Epithelial cell of esophagus (primary cell): ENCODE data around the gene PIP4K2A.

ENCODE experiments used
- DNase-seq: peaks from one replicate; pipeline ENCODE4 v3.0.0; 2010; ENCODE audit warnings: low read depth
- H3K4me3 ChIP-seq: 2 replicates; pipeline ENCODE4 v1.5.1; 2011; ENCODE audit warnings: mild to moderate bottlenecking, low read length, control low read depth
- TF ChIP-seq, protein P1 (sequence below): IDR thresholded peaks from 2 replicates; pipeline ENCODE4 v1.5.1; 2011; ENCODE audit warnings: low read depth, mild to moderate bottlenecking, low read length, control low read depth, inconsistent platforms; ENCODE audit not compliant: insufficient read depth; ENCODE audit errors: missing control alignments

PIP4K2A gene

DNA sequence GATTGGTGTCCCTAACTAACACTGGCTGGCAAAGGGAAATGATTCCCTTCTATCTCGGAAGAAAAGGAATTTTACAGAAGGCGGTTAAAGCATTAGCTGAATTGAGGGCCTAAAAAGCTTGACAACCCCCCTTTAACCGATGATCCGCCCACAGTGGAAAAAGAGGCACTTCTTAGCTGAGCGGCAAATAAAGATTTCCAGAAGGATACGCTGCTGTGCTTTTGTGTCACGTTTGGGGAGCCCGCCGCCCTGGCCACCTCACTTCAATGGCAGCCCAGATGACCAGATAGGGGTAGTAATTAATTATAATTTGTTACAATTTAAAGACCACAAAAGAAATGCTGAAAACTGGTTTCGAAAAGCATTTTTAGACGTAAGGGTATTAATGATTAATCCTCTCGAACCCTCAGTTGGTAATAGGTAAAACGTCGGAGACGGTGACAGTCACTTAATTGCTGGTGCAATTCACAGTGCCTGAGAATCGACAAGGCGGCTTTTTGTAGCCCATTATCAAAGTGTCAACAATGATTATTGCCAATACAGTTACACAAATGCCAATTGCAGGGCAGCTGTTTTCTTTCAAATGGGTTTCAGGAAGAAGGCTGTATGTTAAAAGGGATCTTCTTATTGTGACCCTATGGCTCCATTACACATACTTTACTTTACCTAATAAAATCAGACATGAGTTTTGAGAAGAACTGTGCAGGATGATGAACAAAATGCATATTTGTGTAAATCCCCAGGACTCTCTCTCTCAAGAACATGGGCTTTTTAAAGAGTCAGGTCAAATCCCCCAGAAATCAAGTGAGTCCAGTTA, 154.1 kb downstream of the PIP4K2A start:
- no peak for DNase-seq
- H3K4me3 ChIP-seq: no peak overlapping the region
- TF ChIP-seq, protein P1, sequence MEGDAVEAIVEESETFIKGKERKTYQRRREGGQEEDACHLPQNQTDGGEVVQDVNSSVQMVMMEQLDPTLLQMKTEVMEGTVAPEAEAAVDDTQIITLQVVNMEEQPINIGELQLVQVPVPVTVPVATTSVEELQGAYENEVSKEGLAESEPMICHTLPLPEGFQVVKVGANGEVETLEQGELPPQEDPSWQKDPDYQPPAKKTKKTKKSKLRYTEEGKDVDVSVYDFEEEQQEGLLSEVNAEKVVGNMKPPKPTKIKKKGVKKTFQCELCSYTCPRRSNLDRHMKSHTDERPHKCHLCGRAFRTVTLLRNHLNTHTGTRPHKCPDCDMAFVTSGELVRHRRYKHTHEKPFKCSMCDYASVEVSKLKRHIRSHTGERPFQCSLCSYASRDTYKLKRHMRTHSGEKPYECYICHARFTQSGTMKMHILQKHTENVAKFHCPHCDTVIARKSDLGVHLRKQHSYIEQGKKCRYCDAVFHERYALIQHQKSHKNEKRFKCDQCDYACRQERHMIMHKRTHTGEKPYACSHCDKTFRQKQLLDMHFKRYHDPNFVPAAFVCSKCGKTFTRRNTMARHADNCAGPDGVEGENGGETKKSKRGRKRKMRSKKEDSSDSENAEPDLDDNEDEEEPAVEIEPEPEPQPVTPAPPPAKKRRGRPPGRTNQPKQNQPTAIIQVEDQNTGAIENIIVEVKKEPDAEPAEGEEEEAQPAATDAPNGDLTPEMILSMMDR: no peak

DNA sequence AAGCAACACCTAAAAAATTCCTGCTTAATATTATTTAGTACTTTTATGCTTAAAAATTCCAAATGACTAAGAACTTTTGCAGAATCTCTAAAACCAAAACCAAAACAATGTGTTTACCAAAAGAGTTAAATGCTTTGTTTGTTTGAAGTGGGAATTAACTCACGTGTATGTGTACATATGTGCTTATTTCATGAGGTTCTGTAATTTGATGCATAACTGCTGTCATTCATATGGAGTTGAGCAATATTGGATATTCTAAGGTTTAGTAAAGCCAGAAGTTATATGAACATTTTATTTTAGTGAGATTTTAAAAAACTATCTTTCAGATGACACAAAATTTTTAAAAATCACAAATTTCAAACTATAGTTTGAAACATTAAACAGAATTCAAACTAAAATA, 157.1 kb downstream of the PIP4K2A start:
- TF ChIP-seq, protein P1: no peak
- peak; percentile 8 for DNase-seq
- H3K4me3 ChIP-seq: no peak overlapping the region

DNA sequence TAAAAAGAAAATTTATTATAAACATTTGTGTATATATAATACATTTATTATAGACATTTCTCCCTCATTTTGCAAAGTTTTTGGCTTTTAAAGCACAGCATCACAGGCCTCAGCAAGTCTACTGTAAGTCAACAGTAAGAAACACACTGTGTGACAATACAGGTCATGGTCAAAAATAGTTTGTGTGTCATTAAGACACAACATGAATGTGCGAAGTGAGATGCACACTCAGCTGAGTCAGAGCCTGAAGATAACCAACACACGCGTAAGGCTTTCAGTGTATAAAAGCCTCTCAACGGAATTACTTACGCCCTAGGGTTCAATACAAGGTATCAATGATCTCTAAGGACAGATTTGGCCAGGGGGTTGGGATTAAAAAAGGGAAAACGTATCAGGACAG, 157.6 kb downstream of the PIP4K2A start:
- DNase-seq: no peak
- no peak overlapping the region for H3K4me3 ChIP-seq
- TF ChIP-seq, protein P1: no peak

DNA sequence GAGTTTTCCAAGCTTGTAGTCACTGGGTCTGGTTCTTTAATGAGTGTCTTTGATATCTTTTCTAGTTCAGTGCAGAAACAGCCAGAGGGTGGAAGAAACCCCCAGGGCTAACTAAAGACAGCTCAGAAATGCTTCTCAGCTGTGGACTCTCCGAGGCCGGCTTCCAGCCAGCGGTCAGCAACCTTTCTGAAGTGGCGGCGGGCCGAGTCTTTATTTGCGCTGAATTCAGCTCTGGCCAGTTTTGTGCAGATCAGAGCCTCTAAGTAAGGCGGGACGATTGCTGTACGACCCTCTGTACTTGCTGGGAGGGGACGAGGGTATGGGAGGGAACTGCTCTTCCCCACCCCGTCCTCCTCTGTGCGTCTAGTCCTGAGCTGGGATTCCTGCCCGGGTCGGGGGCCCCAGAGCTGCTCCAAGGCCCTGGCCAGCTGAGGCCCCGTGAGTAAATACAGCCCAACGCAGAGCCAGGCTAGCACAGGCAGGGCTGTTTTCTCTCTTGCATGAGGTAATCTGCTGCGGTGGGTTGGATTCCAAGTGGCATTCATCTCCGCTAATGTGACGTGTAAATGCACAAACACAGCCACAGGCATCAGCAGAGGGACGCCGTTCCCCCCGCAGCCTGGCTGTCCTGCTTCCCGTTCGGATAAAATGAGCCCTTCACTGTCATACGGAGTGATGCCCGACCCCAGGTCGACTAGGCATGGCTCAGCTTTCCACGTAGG, 159.8 kb downstream of the PIP4K2A start:
- DNase-seq: peak; percentile 8
- TF ChIP-seq, protein P1: no peak
- no peak overlapping the region for H3K4me3 ChIP-seq

DNA sequence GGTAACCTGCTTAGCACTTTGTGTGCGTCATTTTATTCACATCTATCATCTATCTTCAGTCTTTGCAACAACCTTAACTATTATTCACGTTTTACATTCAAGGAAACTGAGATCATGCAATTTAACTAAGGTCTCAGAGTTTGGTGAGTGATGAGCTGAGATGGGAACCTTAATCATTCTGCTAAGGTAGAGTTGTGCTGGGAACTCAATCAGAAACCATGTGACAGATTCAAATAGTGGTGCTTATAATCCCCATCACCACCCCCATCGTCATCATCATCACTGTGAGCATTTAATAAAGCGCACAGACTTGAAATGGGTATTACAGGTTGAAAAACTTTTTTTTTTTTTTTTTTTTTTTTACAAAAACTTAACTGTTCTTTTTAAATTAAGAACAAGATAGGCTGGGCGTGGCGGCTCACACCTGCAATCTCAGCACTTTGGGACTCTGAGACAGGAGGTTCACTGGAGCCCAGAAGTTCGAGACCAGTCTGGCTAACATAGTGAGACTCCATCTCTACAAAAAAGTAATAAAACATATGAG, 160.9 kb downstream of the PIP4K2A start:
- no peak overlapping the region for H3K4me3 ChIP-seq
- TF ChIP-seq, protein P1: no peak
- DNase-seq: no peak

DNA sequence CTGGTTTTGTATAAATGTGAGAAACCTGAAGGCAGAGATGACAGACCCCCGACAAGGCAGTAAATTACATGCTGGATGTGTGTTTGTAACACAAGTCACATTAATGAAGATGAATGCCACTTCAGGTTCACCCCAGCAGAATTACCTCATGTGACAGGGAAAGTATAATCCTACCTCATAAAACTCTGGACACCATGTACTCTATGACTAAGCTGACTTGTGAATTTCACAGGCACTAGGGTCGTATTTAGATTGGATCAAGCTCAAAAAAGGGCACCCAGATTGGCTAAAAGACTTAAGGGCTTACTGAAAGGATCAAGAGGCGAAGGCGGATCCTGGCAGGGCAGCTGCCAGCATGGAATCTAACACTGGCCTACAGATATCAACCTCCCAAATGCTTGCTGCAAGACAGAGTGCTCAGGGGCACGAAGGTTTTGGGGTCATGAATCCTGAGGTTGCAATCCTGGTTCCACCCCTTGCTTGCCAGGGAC, 161.4 kb downstream of the PIP4K2A start:
- TF ChIP-seq, protein P1: no peak
- no peak overlapping the region for H3K4me3 ChIP-seq
- DNase-seq: no peak
